ENCODE data around the gene INSC.

INSC gene

GRCh38 chr11:15227011-15227410, 112.3 kb downstream of the INSC start:
- no peak overlapping the region for H3K4me3 ChIP-seq (ENCODE audit: low read depth, low read length)
- TF ChIP-seq, protein P1, sequence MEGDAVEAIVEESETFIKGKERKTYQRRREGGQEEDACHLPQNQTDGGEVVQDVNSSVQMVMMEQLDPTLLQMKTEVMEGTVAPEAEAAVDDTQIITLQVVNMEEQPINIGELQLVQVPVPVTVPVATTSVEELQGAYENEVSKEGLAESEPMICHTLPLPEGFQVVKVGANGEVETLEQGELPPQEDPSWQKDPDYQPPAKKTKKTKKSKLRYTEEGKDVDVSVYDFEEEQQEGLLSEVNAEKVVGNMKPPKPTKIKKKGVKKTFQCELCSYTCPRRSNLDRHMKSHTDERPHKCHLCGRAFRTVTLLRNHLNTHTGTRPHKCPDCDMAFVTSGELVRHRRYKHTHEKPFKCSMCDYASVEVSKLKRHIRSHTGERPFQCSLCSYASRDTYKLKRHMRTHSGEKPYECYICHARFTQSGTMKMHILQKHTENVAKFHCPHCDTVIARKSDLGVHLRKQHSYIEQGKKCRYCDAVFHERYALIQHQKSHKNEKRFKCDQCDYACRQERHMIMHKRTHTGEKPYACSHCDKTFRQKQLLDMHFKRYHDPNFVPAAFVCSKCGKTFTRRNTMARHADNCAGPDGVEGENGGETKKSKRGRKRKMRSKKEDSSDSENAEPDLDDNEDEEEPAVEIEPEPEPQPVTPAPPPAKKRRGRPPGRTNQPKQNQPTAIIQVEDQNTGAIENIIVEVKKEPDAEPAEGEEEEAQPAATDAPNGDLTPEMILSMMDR (IDR thresholded peaks at IDR 0.05; ENCODE audit: borderline replicate concordance, insufficient read depth, low read depth, low read length), result no peak

DNA sequence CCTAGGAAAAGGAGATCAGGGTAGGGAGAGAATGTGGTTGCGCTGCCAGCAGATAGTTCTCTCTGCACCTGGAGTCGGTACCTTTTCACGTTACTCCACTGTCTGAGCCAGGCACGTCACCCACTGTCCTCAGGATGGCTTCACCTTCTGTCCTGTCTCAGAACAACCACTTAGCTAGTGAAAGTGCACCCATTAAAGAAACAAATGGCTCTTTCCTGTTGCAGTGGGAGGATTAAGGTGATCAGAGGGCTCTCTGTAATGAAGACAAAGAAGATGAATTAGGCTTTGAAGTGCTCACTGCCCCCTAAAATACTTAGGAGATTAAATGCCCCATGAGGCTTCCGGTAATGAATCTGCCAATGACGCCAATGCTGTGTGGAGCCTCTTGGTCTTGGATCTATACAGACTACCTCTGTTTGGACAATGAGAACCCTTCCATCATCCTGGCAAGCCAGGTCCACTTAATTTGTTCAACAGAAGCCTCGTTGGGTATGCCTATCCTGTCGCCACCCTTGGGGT, 113.7 kb downstream of the INSC start:
- TF ChIP-seq, protein P1 (IDR thresholded peaks at IDR 0.05; ENCODE audit: borderline replicate concordance, insufficient read depth, low read depth, low read length), result no peak
- H3K4me3 ChIP-seq (ENCODE audit: low read depth, low read length), result no peak overlapping the region

DNA sequence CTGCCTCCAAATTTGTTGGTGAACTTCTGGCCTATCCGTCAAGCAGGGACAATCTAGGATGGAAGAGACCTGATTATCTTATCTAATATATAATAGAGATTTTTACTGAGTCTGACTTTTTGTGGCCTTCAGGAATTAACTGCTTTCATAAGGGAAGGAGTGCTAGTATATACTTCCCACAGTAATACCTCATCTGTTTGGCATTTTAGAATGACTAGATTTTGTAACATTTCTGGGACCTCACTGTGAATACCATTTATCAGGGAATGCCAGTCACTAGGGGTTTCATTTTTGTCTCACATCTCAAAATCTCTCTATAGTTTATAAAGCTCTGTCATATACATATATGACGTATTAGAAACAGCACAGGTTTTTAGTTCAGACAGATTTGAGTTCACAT, 114.3 kb downstream of the INSC start:
- TF ChIP-seq, protein P1 (IDR thresholded peaks at IDR 0.05; ENCODE audit: borderline replicate concordance, insufficient read depth, low read depth, low read length), result no peak
- no peak overlapping the region for H3K4me3 ChIP-seq (ENCODE audit: low read depth, low read length)

DNA sequence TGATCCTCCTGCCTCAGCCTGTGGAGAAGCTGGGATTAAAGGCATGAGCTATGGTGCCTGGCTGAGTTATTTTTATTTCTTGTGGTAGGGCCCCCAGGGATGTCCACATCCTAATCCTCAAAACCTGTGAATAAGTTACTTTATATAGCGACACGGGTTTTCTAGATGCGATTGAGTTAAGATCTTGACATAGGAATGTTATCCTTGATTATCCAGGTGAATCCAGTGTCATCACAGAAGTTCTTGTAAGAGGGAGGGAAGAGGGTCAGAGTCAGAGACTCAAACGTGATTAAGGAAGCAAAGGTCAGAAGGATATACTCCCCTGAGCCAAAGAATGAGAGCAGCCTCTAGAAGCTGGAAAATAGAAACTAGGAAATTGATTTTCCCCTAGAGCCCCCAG, 117.8 kb downstream of the INSC start:
- H3K4me3 ChIP-seq (ENCODE audit: low read depth, low read length), result no peak overlapping the region
- TF ChIP-seq, protein P1 (IDR thresholded peaks at IDR 0.05; ENCODE audit: borderline replicate concordance, insufficient read depth, low read depth, low read length), result no peak

GRCh38 chr11:15233371-15234165, 118.8 kb downstream of the INSC start:
- no peak overlapping the region for H3K4me3 ChIP-seq (ENCODE audit: low read depth, low read length)
- TF ChIP-seq, protein P1 (IDR thresholded peaks at IDR 0.05; ENCODE audit: borderline replicate concordance, insufficient read depth, low read depth, low read length), result no peak

- TF ChIP-seq, protein P1 (IDR thresholded peaks at IDR 0.05; ENCODE audit: borderline replicate concordance, insufficient read depth, low read depth, low read length), result no peak
- H3K4me3 ChIP-seq (ENCODE audit: low read depth, low read length), result no peak overlapping the region
These were observed 120.1 kb downstream of the INSC start for GRCh38 chr11:15234796-15235195.

DNA sequence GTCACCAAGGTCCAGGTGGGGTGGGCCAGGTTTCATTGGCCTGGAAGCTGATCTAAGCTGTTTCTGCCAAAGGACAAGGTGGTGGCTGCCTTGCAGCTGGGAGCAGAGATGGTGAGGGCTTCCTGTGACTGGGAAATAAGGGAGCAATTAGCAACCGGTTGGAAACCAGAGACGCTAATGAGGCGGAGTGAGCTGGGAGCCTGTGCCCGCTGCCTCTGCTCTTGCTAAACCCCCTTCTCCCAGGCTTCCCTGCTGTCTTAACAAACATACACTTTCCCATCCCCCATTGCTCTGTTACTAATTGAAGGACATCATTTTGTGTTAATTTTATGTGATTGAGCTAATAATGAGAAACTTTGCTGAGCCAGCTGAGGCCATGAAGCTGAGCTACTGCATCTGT, 121.8 kb downstream of the INSC start:
- H3K4me3 ChIP-seq (ENCODE audit: low read depth, low read length), result no peak overlapping the region
- TF ChIP-seq, protein P1 (IDR thresholded peaks at IDR 0.05; ENCODE audit: borderline replicate concordance, insufficient read depth, low read depth, low read length), result no peak

Data from GM12875 (cell line).